ENCODE data around the gene FLRT3. TPM values are rescaled to one million over a fixed set of nuclear protein-coding genes. Genes with fewer than 3 reads are reported as not detected.

The FLRT3 gene
- total RNA-seq: 0.17 TPM in 1 of 2 replicates, not detected in the other
- 0.23 TPM for total RNA-seq (2013)
- polyA plus RNA-seq: not detected in 2 replicates
- not detected in 2 replicates for polyA minus RNA-seq

DNA sequence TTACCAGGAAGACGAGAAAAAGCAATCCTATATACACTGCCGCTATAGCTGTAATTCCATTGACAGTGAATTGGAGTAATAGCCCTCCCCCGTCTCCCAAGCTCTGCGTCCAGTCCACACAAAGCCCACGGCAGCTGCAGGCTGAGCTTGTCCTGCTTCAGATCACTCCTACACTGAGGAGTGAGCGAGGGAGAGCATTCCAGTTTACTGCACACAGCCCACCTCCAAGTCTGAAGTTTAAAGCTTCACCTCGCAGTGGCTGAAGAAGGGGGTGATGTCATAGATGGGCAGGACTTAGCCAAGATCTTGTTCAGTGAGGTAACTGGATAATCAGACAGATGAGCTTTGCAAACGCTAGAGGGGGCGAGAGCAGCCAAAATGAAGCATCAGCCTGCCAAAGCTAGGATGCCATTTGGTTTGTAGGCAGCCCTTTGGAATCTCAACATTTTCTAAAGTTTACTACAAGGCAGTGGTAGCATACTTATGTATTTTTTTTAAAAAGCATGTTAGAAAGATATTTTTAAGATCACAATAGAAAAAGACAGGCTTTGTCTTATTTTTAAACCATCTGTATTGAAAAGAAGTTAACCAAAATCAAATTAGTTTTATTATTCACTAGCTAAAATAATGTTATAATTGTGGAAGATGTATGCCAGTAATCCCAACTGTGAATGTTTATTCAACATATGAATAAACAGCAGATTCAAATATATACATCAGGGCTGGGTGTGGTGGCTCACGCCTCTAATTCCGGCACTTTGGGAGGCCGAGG is at the start of gene FLRT3:
Gene FLRT3, minus strand, starts transcription at position 213 of the 772 bp plus-strand sequence. CDS start 10,106 bp downstream, outside the sequence.
- 8% methylated on average over 5 of the region's 12 CpGs for WGBS (ENCODE audit: insufficient coverage)
- Histone ChIP-seq H3K36me3 (replicated peaks in 1 of 2; ENCODE audit: control extremely low read depth in 1 of 2, control insufficient read depth in 1 of 2, extremely low read depth in 1 of 2, insufficient read depth in 2 of 2, low read length in 1 of 2) (no peaks in the 10 kb centered on the region), H3K9ac (ENCODE audit: low read length) (no peak within 1 kb of the TSS), H2AFZ (ENCODE audit: insufficient read depth, low read depth, low read length, poor library complexity, severe bottlenecking) (peak within 1 kb of the TSS; percentile 68), H3K4me2 (replicated peaks; ENCODE audit: low read depth, low read length, poor library complexity, severe bottlenecking) (peak within 1 kb of the TSS; percentile 57), H3K79me2 (ENCODE audit: control insufficient read depth, insufficient read depth, low read length) (no peaks in the 10 kb centered on the region), H3K4me3 (ENCODE audit: control extremely low read depth in 1 of 5, extremely low read depth in 1 of 5, insufficient read depth in 1 of 5, low read depth in 2 of 5, low read length in 4 of 5) (peak within 1 kb of the TSS in 2 of 5 experiments; percentile 8 to 25), H3K27me3 (replicated peaks in 1 of 4; ENCODE audit: control extremely low read depth in 1 of 4, control insufficient read depth in 3 of 4, insufficient read depth in 4 of 4, low read length in 3 of 4) (no peaks in the 10 kb centered on the region), H3K9me3 (ENCODE audit: control extremely low read depth in 1 of 3, control insufficient read depth in 2 of 3, insufficient read depth in 1 of 3, low read length in 2 of 3) (no peaks in the 10 kb centered on the region), H3K27ac (ENCODE audit: low read length in 2 of 2) (no peak within 1 kb of the TSS), H3K4me1 (ENCODE audit: control insufficient read depth in 2 of 2, insufficient read depth in 2 of 2, low read length in 2 of 2) (peaks cover 0 to 4% of the 10 kb centered on the region in 2 donors), H4K20me1 (ENCODE audit: control insufficient read depth, insufficient read depth, low read length, poor library complexity, severe bottlenecking) (no peaks in the 10 kb centered on the region)
- ChIA-PET POLR2A (no interaction called here), CTCF (interaction anchor here (0.9 to 1.5 kb wide), 5 partner anchors 8 to 1368 kb away, joined by 3 to 7 read pairs (median 4); no protein-coding TSS in a partner anchor)
- peak; percentile 57 for ATAC-seq (ENCODE audit: low read depth)
- H3K4me1 Mint-ChIP-seq: peaks cover 6% of the 10 kb centered on the region
- DNase-seq: peak; percentile 47
- H3K27ac Mint-ChIP-seq: no peak within 1 kb of the TSS
- intact Hi-C loops (cut with micrococcal nuclease): no loop called here
- no peaks in the 10 kb centered on the region for H3K9me3 Mint-ChIP-seq (ENCODE audit: insufficient read depth)
- peak within 1 kb of the TSS; percentile 71 for H3K4me3 Mint-ChIP-seq
- H3K27me3 Mint-ChIP-seq: peaks cover 24% of the 10 kb centered on the region
- TF ChIP-seq, protein P1, sequence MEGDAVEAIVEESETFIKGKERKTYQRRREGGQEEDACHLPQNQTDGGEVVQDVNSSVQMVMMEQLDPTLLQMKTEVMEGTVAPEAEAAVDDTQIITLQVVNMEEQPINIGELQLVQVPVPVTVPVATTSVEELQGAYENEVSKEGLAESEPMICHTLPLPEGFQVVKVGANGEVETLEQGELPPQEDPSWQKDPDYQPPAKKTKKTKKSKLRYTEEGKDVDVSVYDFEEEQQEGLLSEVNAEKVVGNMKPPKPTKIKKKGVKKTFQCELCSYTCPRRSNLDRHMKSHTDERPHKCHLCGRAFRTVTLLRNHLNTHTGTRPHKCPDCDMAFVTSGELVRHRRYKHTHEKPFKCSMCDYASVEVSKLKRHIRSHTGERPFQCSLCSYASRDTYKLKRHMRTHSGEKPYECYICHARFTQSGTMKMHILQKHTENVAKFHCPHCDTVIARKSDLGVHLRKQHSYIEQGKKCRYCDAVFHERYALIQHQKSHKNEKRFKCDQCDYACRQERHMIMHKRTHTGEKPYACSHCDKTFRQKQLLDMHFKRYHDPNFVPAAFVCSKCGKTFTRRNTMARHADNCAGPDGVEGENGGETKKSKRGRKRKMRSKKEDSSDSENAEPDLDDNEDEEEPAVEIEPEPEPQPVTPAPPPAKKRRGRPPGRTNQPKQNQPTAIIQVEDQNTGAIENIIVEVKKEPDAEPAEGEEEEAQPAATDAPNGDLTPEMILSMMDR (IDR thresholded peaks at IDR 0.05): peak; percentile 70
- no peak for TF ChIP-seq EZH2 (IDR thresholded peaks at IDR 0.05; ENCODE audit: borderline replicate concordance, insufficient read depth, low read depth, low read length, poor library complexity, severe bottlenecking)

DNA sequence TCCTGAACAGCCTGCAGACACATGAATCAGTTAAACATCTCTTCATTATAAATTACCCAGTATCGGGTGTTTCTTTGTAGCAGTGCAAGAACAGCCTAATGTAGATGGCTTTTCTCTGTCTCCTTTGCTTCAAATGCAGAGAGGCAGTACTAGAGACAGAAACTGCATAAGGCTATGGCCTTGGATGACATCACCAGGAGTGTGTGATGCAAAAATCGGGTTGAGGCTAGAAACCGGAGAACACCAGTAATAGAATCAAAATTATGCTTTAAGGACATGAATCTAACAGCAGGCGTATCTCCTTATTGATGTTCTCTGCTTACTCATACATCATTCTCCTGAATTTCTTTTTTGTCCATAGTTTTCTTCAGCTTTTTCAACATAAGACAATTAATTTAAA is 49.3 kb upstream of the FLRT3 start:
- Histone ChIP-seq H3K27ac (ENCODE audit: low read length in 2 of 2) (no peak overlapping the region), H3K4me3 (ENCODE audit: control extremely low read depth in 1 of 5, extremely low read depth in 1 of 5, insufficient read depth in 1 of 5, low read depth in 2 of 5, low read length in 4 of 5) (no peak overlapping the region), H3K4me1 (ENCODE audit: control insufficient read depth in 2 of 2, insufficient read depth in 2 of 2, low read length in 2 of 2) (no peaks in the 10 kb centered on the region), H3K9ac (ENCODE audit: low read length) (no peak overlapping the region), H3K36me3 (replicated peaks in 1 of 2; ENCODE audit: control extremely low read depth in 1 of 2, control insufficient read depth in 1 of 2, extremely low read depth in 1 of 2, insufficient read depth in 2 of 2, low read length in 1 of 2) (no peaks in the 10 kb centered on the region), H2AFZ (ENCODE audit: insufficient read depth, low read depth, low read length, poor library complexity, severe bottlenecking) (no peak overlapping the region), H3K27me3 (replicated peaks in 1 of 4; ENCODE audit: control extremely low read depth in 1 of 4, control insufficient read depth in 3 of 4, insufficient read depth in 4 of 4, low read length in 3 of 4) (no peaks in the 10 kb centered on the region), H4K20me1 (ENCODE audit: control insufficient read depth, insufficient read depth, low read length, poor library complexity, severe bottlenecking) (no peaks in the 10 kb centered on the region), H3K4me2 (replicated peaks; ENCODE audit: low read depth, low read length, poor library complexity, severe bottlenecking) (no peak overlapping the region), H3K9me3 (ENCODE audit: control extremely low read depth in 1 of 3, control insufficient read depth in 2 of 3, insufficient read depth in 1 of 3, low read length in 2 of 3) (peaks cover 0 to 3% (median 0%) of the 10 kb centered on the region in 3 donors), H3K79me2 (ENCODE audit: control insufficient read depth, insufficient read depth, low read length) (no peaks in the 10 kb centered on the region)
- Mint-ChIP-seq H3K4me1 (no peaks in the 10 kb centered on the region), H3K4me3 (no peak overlapping the region), H3K27me3 (peaks cover 6% of the 10 kb centered on the region), H3K9me3 (ENCODE audit: insufficient read depth) (peaks cover 5% of the 10 kb centered on the region), H3K27ac (no peak overlapping the region)
- WGBS (ENCODE audit: insufficient coverage): 100% methylated on average over 1 of the region's 4 CpGs
- intact Hi-C loops (cut with micrococcal nuclease): no loop called here
- TF ChIP-seq, protein P1 (IDR thresholded peaks at IDR 0.05): no peak
- no peak for TF ChIP-seq EZH2 (IDR thresholded peaks at IDR 0.05; ENCODE audit: borderline replicate concordance, insufficient read depth, low read depth, low read length, poor library complexity, severe bottlenecking)
- ATAC-seq (ENCODE audit: low read depth) (no peak), DNase-seq (no peak)
- CTCF ChIA-PET: no interaction called here
- POLR2A ChIA-PET: no interaction called here

Measured in B cell (primary cell).